Thyroid gland (tissue), 4 donors: ENCODE results near the gene CFL2. TPM values are rescaled to one million over a fixed set of nuclear protein-coding genes. Genes with fewer than 3 reads are reported as not detected.

Experiments used
- DNase-seq, 2 donors: peaks; one replicate each; pipeline ENCODE4 v3.0.0-alpha.2; 2019
- H3K27ac ChIP-seq, 3 donors: fragments of 200-600 bp; sonication (generic); 1 replicate in 2 of 3; 2 replicates in 1 of 3; pipeline ENCODE4 v1.5.1; 2016 to 2019; ENCODE audit warnings: mild to moderate bottlenecking in 1 of 3, moderate library complexity in 1 of 3
- H3K27me3 ChIP-seq: fragments of 200-600 bp; sonication (generic); one replicate; pipeline ENCODE4 v1.5.1; 2019
- H3K36me3 ChIP-seq, 2 donors: fragments of 200-600 bp; sonication (generic); one replicate each; pipeline ENCODE4 v1.5.1; 2016 to 2019
- H3K4me1 ChIP-seq, 2 donors: fragments of 200-600 bp; sonication (generic); one replicate each; pipeline ENCODE4 v1.5.1; 2017 to 2019
- H3K4me3 ChIP-seq, 3 donors: fragments of 200-600 bp; sonication (generic); replicated peaks in 1 of 3; 1 replicate in 2 of 3; 2 replicates in 1 of 3; pipeline ENCODE4 v1.5.1; 2016; ENCODE audit warnings: mild to moderate bottlenecking in 1 of 3
- H3K9me3 ChIP-seq: fragments of 200-600 bp; sonication (generic); one replicate; pipeline ENCODE4 v1.5.1; 2017
- POLR2A ChIP-seq, 2 donors: fragments of 450-650 bp; IDR thresholded peaks; one replicate each; pipeline ENCODE4 v1.6.1; 2017; ENCODE audit warnings: antibody characterized with exemption in 2 of 2, mild to moderate bottlenecking in 2 of 2, moderate library complexity in 1 of 2
- WGBS, 2 donors: methylation state at CpG; one replicate each; pipeline ENCODE4 v1.1.5; 2017; 5-methylcytosine and 5-hydroxymethylcytosine counted together
- intact Hi-C: fragments of 100-400 bp; cut with DNase I; formaldehyde crosslinking; loops from one replicate; pipeline ENCODE4 v1.15.1; 2023
- total RNA-seq, 4 donors: library from RNA; depleted of rRNA; stranded (reverse); fragments of >200 nt; gene quantifications; one replicate each; pipeline ENCODE4 v1.2.3, GENCODE V29; 2016
- TF ChIP-seq, protein P1 (sequence below), 6 experiments: fragments of 200-600 bp in 3 of 6; fragments of 450-650 bp in 3 of 6; sonication (generic) in 3 of 6; IDR thresholded peaks; one replicate each; pipeline ENCODE4 v1.5.1; 2016 to 2019; ENCODE audit warnings: antibody characterized with exemption in 6 of 6, mild to moderate bottlenecking in 2 of 6, inconsistent platforms in 1 of 6, moderate library complexity in 1 of 6

CFL2 gene
- total RNA-seq, 4 donors from 2014 or later, result 33.0 to 75.7 (median 41.4) TPM

DNA sequence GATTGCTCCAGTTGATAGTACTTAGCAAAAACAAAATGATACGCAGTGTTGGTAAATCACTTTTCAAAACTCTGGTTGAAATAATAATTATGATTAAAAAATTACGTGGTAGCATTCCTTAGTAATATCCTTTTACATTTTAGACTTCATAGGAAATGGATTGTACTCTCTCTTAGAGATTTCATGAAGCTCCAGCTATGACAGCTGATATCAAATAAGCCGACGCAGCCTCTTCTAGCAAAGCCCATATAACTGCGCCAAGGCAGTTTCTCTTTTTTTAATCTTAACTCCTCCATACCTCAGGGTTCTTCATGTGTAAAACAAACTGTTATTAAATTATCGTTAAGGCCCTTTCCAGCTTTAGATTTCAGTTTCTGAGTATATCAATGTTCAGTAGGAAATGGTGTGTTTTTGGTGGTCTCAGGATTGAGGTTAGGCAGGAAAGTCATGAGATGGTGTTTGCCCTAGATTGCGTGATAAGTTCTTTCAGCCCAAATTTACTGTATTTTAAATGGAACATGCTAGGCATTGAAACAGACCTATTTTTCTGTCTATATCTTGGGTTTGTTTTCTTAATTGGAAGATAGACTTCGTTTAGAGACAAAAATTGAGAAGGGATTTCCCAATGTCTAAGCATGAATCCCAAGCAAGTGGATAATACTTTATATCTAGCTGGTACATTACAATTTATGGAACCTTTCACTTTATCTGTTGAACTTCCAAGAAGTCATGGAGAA, 902 bp upstream of the CFL2 start:
- WGBS, 2 donors, result 56 to 57% methylated on average over 8 of the region's 8 CpGs
- Histone ChIP-seq H3K36me3 (no peaks in the 10 kb centered on the region), H3K9me3 (no peaks in the 10 kb centered on the region), H3K27me3 (no peaks in the 10 kb centered on the region), H3K4me1 (peaks cover 4 to 15% of the 10 kb centered on the region in 2 donors), H3K27ac (peak overlapping the region; percentile 96 to 99 (median 99)), H3K4me3 (peak overlapping the region; percentile 29 to 87 (median 76))
- TF ChIP-seq POLR2A (IDR thresholded peaks at IDR 0.05), result no peak
- TF ChIP-seq, protein P1, sequence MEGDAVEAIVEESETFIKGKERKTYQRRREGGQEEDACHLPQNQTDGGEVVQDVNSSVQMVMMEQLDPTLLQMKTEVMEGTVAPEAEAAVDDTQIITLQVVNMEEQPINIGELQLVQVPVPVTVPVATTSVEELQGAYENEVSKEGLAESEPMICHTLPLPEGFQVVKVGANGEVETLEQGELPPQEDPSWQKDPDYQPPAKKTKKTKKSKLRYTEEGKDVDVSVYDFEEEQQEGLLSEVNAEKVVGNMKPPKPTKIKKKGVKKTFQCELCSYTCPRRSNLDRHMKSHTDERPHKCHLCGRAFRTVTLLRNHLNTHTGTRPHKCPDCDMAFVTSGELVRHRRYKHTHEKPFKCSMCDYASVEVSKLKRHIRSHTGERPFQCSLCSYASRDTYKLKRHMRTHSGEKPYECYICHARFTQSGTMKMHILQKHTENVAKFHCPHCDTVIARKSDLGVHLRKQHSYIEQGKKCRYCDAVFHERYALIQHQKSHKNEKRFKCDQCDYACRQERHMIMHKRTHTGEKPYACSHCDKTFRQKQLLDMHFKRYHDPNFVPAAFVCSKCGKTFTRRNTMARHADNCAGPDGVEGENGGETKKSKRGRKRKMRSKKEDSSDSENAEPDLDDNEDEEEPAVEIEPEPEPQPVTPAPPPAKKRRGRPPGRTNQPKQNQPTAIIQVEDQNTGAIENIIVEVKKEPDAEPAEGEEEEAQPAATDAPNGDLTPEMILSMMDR (IDR thresholded peaks at IDR 0.05), result no peak
- DNase-seq, result no peak
- intact Hi-C loops, result no loop called here

DNA sequence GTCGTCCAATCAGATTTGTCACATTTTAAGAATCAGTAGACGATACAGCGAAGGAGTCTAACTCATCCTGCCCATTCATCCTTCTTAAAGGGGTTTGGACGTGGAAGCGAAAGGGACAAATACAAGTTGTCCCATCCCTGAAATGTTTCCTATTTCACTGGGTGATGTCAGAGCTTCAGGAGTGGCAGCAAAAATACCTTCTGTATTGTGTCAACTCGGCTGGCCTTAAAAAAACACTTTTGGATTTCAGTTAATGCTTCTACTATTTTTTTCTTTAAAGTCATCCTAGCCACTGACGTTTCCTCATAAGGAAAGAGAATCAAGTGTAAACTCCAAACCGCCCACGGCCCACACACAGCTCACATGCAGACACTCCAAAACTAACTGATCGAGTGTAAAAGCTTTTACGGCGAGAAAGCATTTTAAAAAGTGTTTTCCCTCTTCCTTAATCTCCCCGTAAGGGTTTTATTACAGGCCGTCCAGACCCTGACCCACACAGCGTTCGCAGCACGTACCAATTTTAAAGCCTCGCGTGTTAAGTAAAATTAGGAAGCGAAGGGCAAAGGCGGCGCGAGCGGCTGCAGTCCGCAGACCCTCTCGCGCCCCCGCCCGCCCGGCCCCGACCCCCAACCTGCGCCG, 593 bp downstream of the CFL2 start:
- Histone ChIP-seq H3K4me3 (peak overlapping the region; percentile 29 to 87 (median 76)), H3K36me3 (no peaks in the 10 kb centered on the region), H3K27me3 (no peaks in the 10 kb centered on the region), H3K27ac (peak overlapping the region; percentile 96 to 99 (median 99)), H3K4me1 (peaks cover 4 to 15% of the 10 kb centered on the region in 2 donors), H3K9me3 (no peaks in the 10 kb centered on the region)
- 1% methylated on average over 24 to 28 of the region's 33 CpGs for WGBS, 2 donors
- DNase-seq, result peak; percentile 59 to 76
- TF ChIP-seq, protein P1 (IDR thresholded peaks at IDR 0.05), result no peak
- TF ChIP-seq POLR2A (IDR thresholded peaks at IDR 0.05), result peak in 1 of 2 donors; percentile 48
- intact Hi-C loops, result no loop called here

DNA sequence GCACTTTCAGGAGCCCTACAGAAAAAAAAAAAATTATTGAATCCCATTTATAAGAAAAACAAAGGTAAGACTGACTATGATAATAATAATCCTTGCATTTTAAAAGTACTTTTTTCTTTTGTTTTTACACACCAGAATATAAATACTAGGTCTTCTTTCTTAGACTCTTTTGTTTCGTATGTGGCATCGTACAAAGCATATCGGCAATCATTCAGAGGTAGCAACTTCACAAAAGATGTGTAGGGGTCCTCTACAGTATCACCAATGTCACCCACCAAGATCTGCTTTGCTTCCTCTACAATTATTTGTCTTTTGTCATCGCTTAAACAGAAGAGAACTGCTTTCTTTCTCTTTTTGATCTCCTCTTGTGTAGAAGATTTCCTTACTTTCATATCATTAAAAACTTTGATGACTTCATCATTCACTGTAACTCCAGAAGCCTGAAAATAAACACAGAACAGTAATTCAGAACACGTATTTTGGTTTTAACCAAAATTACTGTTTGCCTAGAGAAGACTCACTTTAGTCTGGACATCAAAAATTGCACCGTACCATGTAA, 1.2 kb downstream of the CFL2 start:
- WGBS, 2 donors, result 66 to 69% methylated on average over 6 of the region's 6 CpGs
- peaks cover 4 to 15% of the 10 kb centered on the region in 2 donors for H3K4me1 ChIP-seq
- H3K9me3 ChIP-seq, result no peaks in the 10 kb centered on the region
- H3K4me3 ChIP-seq, result peak overlapping the region in 1 of 3 donors; percentile 87
- no peaks in the 10 kb centered on the region for H3K36me3 ChIP-seq
- TF ChIP-seq POLR2A (IDR thresholded peaks at IDR 0.05), result no peak
- TF ChIP-seq, protein P1 (IDR thresholded peaks at IDR 0.05), result no peak
- intact Hi-C loops, result no loop called here
- no peak for DNase-seq
- H3K27ac ChIP-seq, result peak overlapping the region; percentile 96 to 99 (median 99)
- H3K27me3 ChIP-seq, result no peaks in the 10 kb centered on the region

DNA sequence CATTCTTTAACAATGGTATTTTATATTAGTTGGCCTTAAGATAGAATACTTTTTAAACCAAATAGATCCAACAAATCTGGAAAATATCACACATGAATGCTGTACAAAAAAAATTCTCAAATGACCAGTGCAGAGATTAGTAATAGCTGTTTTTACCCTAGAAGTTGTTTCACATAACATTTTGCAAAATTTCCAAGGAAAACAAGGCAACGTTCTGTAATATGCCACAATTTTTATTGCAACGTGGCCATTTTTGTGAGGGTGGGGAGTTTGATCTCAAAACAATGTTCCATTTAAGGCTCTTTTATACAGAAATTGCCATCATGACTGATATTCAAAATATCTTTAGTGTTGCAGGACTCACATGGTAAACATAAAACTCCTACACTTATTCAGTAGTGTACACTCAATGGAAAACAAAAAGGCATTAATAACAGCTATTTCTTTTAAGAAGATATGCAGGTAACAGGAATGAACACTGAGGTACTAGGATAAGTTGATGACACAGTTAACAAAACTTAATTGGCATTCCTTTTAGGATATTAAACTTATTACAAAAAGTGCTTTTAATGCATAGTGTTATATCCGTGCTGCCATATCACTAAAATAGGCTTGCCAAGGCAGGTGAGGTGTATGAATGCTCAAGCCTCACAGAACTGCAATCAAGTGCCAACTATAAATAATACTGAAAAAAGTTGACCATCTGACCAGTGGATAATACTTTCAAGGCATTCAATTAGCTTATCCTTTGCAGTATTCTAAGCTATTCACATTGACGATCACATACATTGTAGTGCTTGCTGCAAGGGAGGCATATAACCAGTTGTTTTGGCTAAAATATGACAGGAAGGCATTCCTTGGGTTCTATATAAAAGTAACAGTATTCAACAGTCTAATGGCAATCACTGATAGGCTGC, 2.3 kb downstream of the CFL2 start:
- no peaks in the 10 kb centered on the region for H3K9me3 ChIP-seq
- peaks cover 4 to 15% of the 10 kb centered on the region in 2 donors for H3K4me1 ChIP-seq
- no peak overlapping the region for H3K27ac ChIP-seq
- H3K4me3 ChIP-seq, result no peak overlapping the region
- WGBS, 2 donors, result 85 to 90% methylated on average over 4 of the region's 4 CpGs
- intact Hi-C loops, result no loop called here
- no peaks in the 10 kb centered on the region for H3K36me3 ChIP-seq
- TF ChIP-seq, protein P1 (IDR thresholded peaks at IDR 0.05), result no peak
- no peak for TF ChIP-seq POLR2A (IDR thresholded peaks at IDR 0.05)
- no peaks in the 10 kb centered on the region for H3K27me3 ChIP-seq
- no peak for DNase-seq
